ENCODE data around the gene NEB. TPM values are rescaled to one million over a fixed set of nuclear protein-coding genes. Genes with fewer than 3 reads are reported as not detected.
A peak's percentile ranks its signal among the peaks of the same experiment; 100 is the strongest.

Gene NEB
- total RNA-seq, 4 donors from 2014 or later = 1.6 to 16.4 (median 4.4) TPM

- no peak for TF ChIP-seq CTCF (IDR thresholded peaks at IDR 0.05)
- TF ChIP-seq POLR2A (IDR thresholded peaks at IDR 0.05) = no peak
- H3K4me3 ChIP-seq (replicated peaks in 1 of 3) = no peak overlapping the region
- no peak overlapping the region for H3K27ac ChIP-seq
- peaks cover 0 to 6% of the 10 kb centered on the region in 2 donors for H3K4me1 ChIP-seq
- no peaks in the 10 kb centered on the region for H3K9me3 ChIP-seq
- 65 to 86% methylated on average over 1 of the region's 1 CpG for WGBS, 2 donors
- no peaks in the 10 kb centered on the region for H3K27me3 ChIP-seq
- no peaks in the 10 kb centered on the region for H3K36me3 ChIP-seq
- no peak for DNase-seq
- intact Hi-C loops (cut with DNase I) = no loop called here
These were observed 213.3 kb downstream of the NEB start for GRCh38 chr2:151520976-151521375.

GRCh38 chr2:151518802-151519201 lies 215.5 kb downstream of the NEB start:
- intact Hi-C loops (cut with DNase I) = no loop called here
- H3K9me3 ChIP-seq = no peaks in the 10 kb centered on the region
- TF ChIP-seq CTCF (IDR thresholded peaks at IDR 0.05) (no peak), POLR2A (IDR thresholded peaks at IDR 0.05) (no peak)
- H3K4me3 ChIP-seq (replicated peaks in 1 of 3) = no peak overlapping the region
- 89 to 92% methylated on average over 3 of the region's 3 CpGs for WGBS, 2 donors
- no peaks in the 10 kb centered on the region for H3K36me3 ChIP-seq
- DNase-seq = no peak
- H3K4me1 ChIP-seq = no peaks in the 10 kb centered on the region
- no peak overlapping the region for H3K27ac ChIP-seq
- H3K27me3 ChIP-seq = no peaks in the 10 kb centered on the region

GRCh38 chr2:151508519-151508918 lies 225.8 kb downstream of the NEB start:
- WGBS, 2 donors = 39 to 61% methylated on average over 3 of the region's 3 CpGs
- no peak overlapping the region for H3K27ac ChIP-seq
- intact Hi-C loops (cut with DNase I) = no loop called here

GRCh38 chr2:151506170-151506569 lies 228.1 kb downstream of the NEB start:
- Histone ChIP-seq H3K4me3 (replicated peaks in 1 of 3) (no peak overlapping the region), H3K27ac (no peak overlapping the region), H3K36me3 (no peaks in the 10 kb centered on the region), H3K9me3 (no peaks in the 10 kb centered on the region), H3K27me3 (no peaks in the 10 kb centered on the region), H3K4me1 (no peaks in the 10 kb centered on the region)
- TF ChIP-seq POLR2A (IDR thresholded peaks at IDR 0.05) = no peak
- no peak for TF ChIP-seq CTCF (IDR thresholded peaks at IDR 0.05)
- 94 to 95% methylated on average over 4 of the region's 4 CpGs for WGBS, 2 donors
- DNase-seq = no peak
- intact Hi-C loops (cut with DNase I) = no loop called here

More at GRCh38 chr2:151508519-151508918, 225.8 kb downstream of the NEB start:
- H3K4me1 ChIP-seq = peaks cover 0 to 8% of the 10 kb centered on the region in 2 donors
- H3K9me3 ChIP-seq = no peaks in the 10 kb centered on the region
- TF ChIP-seq CTCF (IDR thresholded peaks at IDR 0.05) (no peak), POLR2A (IDR thresholded peaks at IDR 0.05) (no peak)
- peak; percentile 21 for DNase-seq
- no peaks in the 10 kb centered on the region for H3K36me3 ChIP-seq
- no peak overlapping the region for H3K4me3 ChIP-seq (replicated peaks in 1 of 3)
- no peaks in the 10 kb centered on the region for H3K27me3 ChIP-seq

GRCh38 chr2:151498178-151498577 lies 236.1 kb downstream of the NEB start:
- no peaks in the 10 kb centered on the region for H3K27me3 ChIP-seq
- no peaks in the 10 kb centered on the region for H3K36me3 ChIP-seq
- H3K4me1 ChIP-seq = no peaks in the 10 kb centered on the region
- WGBS, 2 donors = 83 to 92% methylated on average over 1 of the region's 1 CpG
- DNase-seq = no peak
- no peak overlapping the region for H3K4me3 ChIP-seq (replicated peaks in 1 of 3)
- intact Hi-C loops (cut with DNase I) = no loop called here
- TF ChIP-seq CTCF (IDR thresholded peaks at IDR 0.05) (no peak), POLR2A (IDR thresholded peaks at IDR 0.05) (no peak)
- no peak overlapping the region for H3K27ac ChIP-seq
- H3K9me3 ChIP-seq = no peaks in the 10 kb centered on the region
